Measurements from ENCODE around the gene RNGTT.
"Not testable (repeated sequence)": the region's sequence is repeated elsewhere in the genome, so short reads cannot be mapped to it uniquely, and the experiment has no call there.

Gene RNGTT

DNA sequence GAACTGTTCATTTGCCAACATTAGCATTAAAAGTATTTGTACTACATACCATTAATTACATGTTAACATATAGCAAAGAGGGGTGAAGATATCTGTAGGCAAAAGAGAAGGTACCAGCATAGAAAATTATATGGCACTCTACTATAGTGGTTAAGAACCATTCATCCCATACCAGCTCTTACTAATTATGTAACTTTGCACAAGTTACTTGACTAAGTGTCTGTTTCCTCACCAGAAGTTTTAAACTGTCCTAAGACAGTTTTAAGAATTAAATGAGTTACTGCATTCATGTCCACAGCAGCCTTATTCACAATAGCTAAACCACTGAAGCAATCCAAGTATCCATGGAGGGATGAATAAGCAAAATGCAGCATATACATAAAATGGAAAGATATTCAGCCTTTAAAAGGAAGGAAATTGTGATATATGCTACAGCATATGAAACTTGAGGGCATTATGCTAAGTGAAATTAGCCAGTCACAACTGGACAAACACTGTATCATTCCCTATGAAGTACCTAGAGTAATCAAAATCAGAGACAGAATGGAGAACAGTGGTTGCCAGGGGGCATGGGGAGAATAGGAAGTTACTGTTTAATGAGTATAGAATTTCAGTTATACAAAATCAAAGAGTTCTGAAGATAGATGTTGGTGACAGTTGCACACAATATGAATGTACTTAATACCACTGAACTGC, 98.9 kb downstream of the RNGTT start:
- DNase-seq (ENCODE audit: low spot score): no peak

DNA sequence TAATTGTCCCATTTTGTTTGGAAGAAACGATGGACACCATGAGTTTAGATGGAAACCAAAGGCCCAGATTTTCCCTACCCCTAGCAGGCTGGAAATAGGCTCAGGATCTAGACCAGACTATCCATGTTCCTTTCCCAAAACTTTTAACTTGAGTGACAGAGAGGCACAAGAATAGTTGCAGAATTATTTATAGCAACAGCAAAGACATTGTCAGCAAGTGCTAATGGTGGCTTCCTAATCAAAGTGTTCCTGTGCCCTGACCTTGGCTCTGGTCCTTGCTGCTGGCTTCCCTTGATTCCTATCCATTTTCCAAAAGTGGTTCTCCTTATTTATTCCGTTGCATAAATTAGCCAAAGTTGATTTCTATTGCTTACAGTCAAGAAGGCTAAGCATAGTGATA, 103.1 kb downstream of the RNGTT start:
- no peak for DNase-seq (ENCODE audit: low spot score)

DNA sequence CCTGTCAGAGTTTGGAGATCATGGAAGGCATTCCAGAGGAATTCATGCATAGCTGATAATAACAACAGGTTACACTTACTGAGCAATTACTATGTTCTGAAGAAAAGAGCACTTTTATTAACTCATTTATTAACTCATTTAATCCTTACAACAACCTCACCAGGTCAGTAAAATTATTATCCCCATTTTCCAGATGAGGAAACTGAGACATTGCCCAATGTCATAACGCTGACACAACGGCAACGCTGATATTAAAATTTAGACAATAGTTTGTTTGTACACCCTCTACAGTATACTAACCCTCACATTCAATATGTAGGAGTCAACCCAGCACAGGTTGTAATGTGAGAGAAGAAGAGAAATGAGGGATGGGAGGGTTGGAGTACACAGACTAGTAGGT, 105.0 kb downstream of the RNGTT start:
- DNase-seq (ENCODE audit: low spot score): no peak

GRCh38 chr6:88856566-88856965, 106.9 kb downstream of the RNGTT start:
- DNase-seq (ENCODE audit: low spot score): no peak

- DNase-seq (ENCODE audit: low spot score): no peak
Observed at GRCh38 chr6:88855541-88856147, 107.8 kb downstream of the RNGTT start.

DNA sequence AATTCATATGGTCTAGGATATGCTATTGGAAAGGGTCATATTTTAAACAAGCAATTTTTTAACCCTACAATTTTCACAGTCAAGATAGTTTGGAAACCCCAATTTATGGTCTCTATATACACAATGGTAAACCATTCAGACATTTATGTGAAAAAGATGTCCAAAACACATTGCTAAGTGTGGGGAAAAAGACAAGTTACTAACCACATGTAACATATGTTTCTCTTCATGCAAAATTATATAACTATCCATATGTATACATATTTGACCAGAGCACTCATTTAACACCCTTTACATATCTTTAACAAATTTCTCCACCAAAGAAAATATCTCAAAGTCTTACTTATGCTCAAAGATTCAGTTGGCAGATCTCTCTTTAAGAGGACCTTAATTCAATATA, 110.6 kb downstream of the RNGTT start:
- DNase-seq (ENCODE audit: low spot score): no peak

GRCh38 chr6:88852000-88852399, 111.4 kb downstream of the RNGTT start:
- no peak for DNase-seq (ENCODE audit: low spot score)

GRCh38 chr6:88848870-88849269, 114.5 kb downstream of the RNGTT start:
- no peak for DNase-seq (ENCODE audit: low spot score)

GRCh38 chr6:88843040-88843439, 120.4 kb downstream of the RNGTT start:
- peak; percentile 75 for DNase-seq (ENCODE audit: low spot score)

DNA sequence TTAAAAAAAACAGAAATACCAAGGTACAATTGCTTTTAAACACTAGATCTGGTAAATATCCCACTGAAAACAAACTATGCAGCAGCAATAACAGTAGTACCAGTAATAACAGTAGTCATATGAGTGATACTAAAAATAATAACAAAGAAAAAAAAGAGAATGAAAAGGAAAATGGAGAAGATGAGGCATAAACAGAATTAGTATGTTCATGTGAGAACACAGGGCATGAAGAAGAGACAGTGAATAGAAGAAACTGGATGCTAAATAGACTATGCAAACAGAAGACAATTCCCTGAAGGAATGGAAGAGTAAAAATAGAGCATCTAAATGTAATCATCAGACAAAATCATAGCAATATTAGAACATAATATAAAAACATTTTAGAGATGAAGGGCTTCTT, 121.1 kb downstream of the RNGTT start:
- DNase-seq (ENCODE audit: low spot score): no peak

DNA sequence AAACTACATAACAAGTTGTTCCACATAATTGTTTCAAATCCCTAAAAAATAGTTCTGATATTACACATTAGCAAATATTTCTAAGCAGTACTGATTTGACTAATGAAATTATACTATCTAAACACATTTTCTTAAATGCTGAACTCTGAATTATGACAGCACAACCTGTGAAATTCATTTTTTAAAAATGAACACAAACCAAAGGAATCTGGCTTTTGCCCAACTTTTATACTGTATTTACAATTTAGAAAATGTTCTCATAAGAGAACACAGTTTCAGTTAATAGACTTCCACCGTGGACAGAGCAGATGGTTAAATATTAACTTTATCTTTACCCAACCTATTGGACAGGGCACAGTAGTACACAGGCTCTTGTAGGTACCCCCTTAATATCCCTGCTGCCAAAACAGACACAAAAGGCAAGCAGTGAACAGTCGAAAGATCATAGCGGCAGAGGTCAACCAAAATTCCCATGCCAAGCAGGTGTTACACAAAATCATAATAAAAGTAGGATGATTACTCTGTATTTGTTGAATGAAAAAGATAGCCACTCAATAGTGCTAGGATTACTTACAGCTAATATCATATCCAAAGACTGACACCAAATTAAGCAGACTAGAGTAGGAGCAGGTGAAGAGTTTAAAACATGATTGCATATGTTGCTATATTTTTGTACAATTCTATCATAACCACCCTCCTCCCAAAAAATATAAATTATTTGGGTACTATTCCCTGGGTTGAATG, 122.5 kb downstream of the RNGTT start:
- no peak for DNase-seq (ENCODE audit: low spot score)

- no peak for DNase-seq (ENCODE audit: low spot score)
Observed at GRCh38 chr6:88840289-88840688, 123.1 kb downstream of the RNGTT start.

- no peak for DNase-seq (ENCODE audit: low spot score)
Observed at GRCh38 chr6:88839280-88839679, 124.1 kb downstream of the RNGTT start.

DNA sequence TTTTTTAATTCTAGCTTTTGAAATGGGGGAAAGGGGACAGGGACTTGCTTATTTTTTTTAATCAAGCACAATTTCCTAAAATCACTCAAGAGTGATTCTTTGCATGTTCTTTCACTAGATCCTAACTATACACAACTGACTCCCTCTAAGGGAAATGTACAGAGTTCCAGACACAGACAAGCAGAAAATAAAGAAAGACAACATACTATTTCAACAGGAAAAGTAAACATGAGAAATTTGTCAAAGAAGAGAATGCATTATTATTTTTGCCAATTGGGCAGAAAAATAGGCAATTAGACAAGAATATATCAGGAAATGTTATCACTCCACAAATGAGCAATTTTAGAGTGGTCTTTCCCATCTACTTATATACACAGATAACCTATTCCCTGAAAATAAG, 128.2 kb downstream of the RNGTT start:
- DNase-seq (ENCODE audit: low spot score): no peak

DNA sequence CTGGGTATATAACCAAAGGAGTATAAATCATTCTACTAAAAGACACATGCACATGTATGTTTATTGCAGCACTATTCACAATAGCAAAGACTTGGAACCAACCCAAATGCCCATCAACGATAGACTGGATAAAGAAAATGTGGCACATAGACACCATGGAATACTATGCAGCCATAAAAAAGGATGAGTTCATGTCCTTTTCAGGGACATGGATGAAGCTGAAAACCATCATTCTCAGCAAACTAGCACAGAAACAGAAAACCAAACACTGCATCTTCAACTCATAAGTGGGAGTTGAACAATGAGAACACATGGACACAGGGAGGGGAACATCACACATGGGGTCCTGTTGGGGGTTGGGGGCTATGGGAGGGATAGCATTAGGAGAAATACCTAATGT, 130.3 kb downstream of the RNGTT start:
- DNase-seq (ENCODE audit: low spot score): not testable (repeated sequence)

GRCh38 chr6:88827599-88827998, 135.8 kb downstream of the RNGTT start:
- DNase-seq (ENCODE audit: low spot score): not testable (repeated sequence)

DNA sequence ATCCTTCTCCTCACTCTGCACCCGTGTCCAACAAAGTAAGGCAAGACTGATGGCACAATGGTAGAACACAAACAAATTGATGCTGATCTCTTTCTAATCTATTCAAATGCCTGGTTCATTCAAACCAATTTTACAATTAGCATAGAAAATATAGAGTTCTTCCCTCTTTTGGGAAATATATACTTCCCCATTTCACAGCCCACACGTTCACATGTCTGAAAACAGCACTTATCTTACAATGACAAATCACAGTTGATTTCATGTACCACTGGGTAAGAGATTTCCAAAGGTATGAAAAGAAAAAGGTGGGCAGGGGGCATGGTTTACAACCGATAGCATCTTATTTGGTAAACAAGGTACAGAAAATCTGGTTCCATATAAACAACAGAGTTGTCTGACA, 137.6 kb downstream of the RNGTT start:
- no peak for DNase-seq (ENCODE audit: low spot score)

- peak; percentile 6 for DNase-seq (ENCODE audit: low spot score)
Observed at GRCh38 chr6:88823998-88824397, 139.4 kb downstream of the RNGTT start.

- DNase-seq (ENCODE audit: low spot score): no peak
Observed at GRCh38 chr6:88815491-88815890, 147.9 kb downstream of the RNGTT start.

GRCh38 chr6:88814909-88815308, 148.5 kb downstream of the RNGTT start:
- no peak for DNase-seq (ENCODE audit: low spot score)

DNA sequence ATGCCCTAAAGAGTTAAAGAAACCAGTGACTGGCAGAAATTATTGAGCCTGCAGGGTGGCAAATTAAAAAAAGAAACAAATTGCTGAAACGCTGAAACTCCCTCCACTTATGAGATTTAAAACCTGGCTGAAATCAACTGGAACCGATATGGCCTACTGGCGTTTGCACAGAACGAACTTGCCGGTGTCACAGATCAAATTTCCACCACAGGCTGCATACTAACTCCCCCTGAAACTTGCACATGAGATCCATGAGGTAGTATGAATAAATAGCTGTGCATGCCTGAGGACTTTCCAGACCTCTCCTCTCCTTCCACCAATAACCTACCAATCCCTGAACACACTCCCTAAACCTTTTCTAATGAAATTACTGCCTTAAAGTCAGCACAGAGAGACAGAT, 150.4 kb downstream of the RNGTT start:
- DNase-seq (ENCODE audit: low spot score): no peak

DNA sequence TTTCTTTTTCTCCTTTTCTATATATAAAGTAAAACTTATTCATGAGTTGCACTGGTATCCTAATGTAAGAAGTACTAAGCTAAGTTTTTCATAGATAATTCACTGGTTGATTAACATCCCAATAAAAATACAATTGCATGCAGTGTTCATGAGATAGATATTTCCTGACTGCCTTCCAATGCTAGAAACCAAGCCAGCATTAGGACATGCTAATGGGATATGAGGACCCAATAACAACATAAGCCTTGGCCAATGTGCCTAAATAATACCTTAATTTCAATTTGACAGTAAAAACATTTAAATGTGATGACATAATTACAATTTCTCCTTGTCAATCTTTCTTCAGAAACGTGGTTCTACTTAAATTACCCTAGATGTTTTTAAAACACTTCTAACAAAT, 152.7 kb downstream of the RNGTT start:
- no peak for DNase-seq (ENCODE audit: low spot score)

GRCh38 chr6:88810089-88810488, 153.3 kb downstream of the RNGTT start:
- DNase-seq (ENCODE audit: low spot score): no peak
